ENCODE measurements around the gene KCNIP4. TPM values are rescaled to one million over a fixed set of nuclear protein-coding genes. Genes with fewer than 3 reads are reported as not detected.

Gene KCNIP4
- total RNA-seq, 1 donor from 2014 or later = not detected

DNA sequence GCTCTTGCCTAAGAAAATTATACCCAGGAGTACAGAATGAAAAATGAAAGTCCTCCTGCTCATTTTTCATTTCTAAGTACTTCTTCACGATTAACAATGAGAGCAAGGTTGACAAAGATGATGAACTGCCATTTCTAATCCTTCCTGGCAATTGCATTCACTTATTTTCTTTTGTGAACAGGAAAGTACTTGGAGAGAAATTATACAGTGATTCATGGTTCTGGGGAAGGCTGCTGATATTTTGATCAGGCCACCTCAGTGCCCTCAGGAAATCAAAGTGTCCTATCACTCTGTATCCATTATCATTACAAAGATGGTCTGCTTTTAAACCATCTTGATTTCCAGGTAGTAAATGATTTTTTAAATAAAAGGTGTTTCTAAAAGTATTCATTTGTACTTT lies 780.9 kb downstream of the KCNIP4 start:
- DNase-seq = no peak

- DNase-seq = no peak
Measured at GRCh38 chr4:21155367-21155766, 793.2 kb downstream of the KCNIP4 start.

DNA sequence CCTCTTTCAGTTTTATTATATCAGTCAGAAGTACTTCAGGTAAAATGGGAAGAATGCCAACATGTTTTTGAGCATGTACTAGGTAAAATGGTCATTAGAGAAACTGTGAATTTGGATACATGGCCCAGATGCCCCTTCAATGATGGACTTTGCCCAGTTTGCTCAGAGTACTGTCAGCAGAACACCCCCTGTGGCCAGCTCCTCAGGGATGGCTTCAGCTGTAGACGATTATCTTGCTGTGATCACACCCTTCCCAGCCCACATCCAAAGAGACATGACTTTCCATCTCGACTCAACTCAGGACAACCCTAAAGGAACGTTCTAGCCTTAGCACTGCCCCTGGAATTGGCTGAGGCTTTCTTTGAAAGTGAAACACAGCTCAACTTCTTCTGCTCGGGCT lies 809.2 kb downstream of the KCNIP4 start:
- DNase-seq = no peak

- DNase-seq = peak; percentile 60
Measured at GRCh38 chr4:21136051-21136630, 812.4 kb downstream of the KCNIP4 start.

- DNase-seq = peak; percentile 81
Measured at GRCh38 chr4:21134994-21135393, 813.6 kb downstream of the KCNIP4 start.

DNA sequence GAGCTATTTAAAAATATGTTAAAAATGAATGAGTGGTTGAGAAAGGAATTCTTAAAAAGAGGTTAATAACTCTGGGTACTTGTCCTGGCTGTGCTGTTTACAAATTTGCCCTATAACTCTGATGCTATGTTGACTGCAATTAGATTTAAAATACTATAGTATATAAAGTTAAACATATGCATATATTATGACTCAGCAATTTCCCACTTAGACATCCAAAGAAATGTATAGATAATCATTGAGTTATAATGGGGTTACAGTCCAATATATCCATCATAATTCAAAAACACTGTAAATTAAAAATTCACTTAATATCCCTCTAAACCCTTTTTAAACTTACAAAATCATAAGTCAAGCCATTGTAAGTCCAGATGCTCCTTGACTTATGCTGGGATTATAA lies 818.0 kb downstream of the KCNIP4 start:
- no peak for DNase-seq

DNA sequence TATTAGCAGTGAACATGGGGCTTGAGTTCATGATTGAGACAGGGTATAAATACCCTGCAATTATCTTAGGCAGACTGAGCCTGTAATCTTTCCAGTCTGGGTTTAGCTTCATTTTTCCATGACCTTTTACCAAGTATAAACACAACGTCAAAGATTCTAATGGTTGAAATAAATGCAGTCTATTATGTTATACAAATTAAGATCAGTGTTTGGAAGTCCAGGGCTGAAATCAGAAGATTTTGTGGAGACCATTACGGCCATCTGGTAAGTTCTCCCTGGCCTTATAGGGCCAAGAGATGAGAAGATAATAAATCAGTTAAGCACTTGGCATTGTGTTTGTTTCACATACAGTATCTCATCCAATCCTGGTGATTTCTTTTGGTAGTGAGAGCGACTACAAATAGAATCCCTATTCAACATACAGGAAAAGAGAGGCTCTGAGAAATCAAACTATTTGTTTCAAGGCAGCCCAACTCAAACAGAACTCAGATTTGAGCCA lies 822.5 kb downstream of the KCNIP4 start:
- DNase-seq = no peak

DNA sequence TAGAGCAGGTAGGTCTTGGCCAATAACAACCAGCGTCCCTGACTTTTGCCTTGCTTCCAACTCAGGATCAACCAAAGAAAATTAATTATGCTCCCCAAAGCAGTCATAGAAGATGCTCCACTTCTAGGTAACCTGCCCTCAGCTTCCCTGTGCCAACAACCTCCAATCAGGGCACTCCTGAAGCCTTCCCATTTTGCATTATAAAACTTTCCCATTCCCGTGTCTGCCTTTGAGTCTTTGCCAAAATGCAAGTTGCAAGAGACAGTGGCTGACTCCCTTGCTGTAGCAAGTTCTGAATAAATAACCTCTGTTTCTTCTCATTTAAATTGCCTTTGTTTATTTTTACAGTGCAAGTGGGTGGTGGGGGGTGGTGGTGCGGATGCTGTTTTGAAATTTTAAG lies 830.3 kb downstream of the KCNIP4 start:
- DNase-seq = no peak

DNA sequence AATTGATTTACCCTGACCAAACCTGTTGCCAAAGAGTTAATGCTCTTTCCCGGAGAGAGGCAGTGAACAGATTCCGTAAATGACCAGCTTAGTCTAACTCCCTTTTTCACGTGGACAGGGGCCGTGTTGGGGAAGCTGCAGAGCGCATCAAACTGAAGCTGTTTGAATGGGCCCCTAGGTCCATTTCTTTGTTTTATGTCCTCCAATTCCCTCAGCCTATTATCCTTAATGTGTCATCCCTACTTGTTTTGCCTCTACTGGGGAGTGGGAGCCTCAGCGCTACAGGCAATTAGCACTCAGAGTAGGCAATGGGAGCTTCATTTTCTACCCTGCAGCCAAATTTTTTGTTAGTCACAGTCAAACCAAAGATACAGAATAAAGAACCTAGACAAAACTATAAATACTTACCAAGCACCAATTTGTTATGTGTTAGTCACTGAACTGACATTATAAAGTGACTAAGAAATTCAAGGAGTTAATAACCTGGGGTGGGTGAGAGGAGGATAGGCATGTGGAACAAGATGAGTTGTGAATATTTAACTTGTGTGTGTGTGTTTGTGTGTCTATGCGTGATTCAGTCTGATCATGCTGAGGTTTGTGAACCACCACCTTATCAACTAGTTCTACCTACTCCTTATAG lies 830.9 kb downstream of the KCNIP4 start:
- DNase-seq = no peak

DNA sequence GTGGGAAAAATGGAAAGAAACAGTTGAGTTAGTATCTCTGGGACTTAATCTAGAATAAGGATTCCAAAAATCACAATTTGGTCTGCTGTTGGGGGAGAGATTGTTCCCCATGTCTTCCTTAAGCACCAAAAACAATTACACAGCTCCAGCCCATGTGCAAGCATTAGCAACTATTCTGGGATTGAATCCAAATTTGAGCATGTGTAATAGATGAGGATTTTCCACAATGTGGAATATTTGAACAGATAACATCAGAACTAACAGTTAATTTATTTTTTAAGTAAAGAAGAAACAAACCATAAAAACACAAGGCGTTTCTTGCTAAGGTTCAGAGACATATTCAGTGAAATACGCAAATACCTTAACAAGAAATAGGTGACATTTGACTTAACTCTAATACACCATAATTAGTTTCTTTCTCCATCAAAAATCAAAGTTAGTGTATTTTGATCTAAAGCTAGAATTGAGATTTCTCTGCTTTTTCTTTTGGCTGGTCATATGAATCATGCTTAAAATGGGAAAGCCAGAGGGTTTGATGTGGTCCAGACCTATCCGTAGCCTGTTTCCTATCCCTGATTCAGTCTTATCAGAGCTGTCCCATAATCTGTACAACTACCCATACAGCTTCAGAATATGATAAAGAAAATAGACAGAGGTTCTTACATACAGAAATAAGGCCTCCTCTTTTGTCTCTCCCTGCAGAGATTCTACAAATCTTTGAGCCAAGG lies 834.9 kb downstream of the KCNIP4 start:
- DNase-seq = peak; percentile 84

- DNase-seq = no peak
Measured at GRCh38 chr4:21102667-21103066, 845.9 kb downstream of the KCNIP4 start.

DNA sequence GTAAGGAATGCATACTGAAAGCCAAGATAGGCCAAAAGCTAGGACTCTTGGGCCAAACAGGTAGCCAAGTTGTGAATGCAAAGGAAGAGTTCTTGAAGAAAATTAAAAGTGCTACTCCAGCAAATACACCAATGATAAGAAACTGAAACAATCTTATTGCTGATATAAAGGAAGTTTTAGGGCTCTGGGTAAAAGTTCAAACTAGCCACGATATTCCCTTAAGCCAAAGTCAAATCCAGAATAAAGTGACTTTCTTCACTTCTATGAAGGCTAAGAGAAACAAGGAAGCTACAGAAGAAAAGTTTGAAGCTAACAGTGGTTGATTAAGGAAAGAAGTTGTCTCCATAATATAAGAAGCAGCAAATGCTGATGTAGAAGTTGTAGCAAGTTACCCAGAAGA lies 850.7 kb downstream of the KCNIP4 start:
- DNase-seq = no peak

- peak; percentile 74 for DNase-seq
Measured at GRCh38 chr4:21097026-21097425, 851.5 kb downstream of the KCNIP4 start.

DNA sequence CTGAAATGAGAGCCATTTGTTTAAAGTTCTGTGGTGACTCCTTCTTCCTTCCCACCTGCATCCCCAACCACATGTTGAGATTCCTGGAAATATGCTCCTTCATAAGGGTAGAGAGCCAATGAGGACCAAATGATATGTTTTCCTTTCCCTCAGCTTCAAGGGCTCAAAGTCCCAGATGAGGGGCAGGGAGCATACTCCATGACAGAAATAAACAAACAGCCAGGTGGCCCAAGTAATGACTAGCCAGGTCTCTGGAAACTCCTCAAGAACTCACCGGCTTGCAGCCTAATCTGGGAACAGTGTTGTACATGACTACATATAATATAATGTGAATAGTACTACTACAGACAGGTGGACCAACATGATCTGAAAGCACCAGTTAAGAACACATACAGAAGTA lies 856.0 kb downstream of the KCNIP4 start:
- no peak for DNase-seq

- no peak for DNase-seq
Measured at GRCh38 chr4:21090094-21090666, 858.4 kb downstream of the KCNIP4 start.

- DNase-seq = peak; percentile 52
Measured at GRCh38 chr4:21083413-21083812, 865.2 kb downstream of the KCNIP4 start.

DNA sequence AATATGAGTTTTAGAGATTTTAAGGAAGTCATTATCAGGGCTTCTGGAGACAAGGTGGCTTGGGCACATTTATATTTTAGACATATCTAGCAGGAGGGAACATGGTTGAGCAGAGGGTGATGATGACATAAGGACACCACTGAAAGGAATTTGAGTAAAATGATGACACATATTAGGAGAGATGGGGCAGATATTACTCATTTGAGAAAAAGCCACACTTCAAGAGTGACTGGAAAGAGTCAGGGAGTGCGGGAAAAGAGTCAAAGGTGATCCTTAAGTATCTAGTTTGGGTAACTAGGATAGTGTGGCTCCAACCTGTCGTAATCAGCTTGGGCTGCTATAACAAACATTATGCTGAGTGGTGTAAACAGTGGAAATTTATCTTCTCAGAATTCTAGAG lies 870.6 kb downstream of the KCNIP4 start:
- no peak for DNase-seq

DNA sequence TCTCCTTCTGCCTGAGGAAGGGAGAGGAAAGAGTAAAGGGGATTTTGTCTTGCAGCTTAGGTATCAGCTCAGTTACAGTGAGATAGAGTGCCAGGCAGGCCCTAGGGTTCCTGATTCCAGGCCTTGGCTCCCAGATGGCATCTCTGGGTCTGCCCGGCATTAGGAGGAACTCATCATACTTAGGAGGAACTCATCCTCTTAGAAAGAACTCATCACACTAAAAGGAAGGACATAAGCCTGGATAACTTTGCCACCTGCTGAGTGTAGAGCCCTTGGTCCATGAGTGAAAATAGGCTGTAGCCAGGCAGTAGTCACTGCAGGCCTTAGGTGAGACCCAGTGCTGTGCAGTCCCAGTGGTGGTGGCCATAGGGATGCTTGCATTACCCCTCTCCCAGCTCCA lies 881.2 kb downstream of the KCNIP4 start:
- DNase-seq = no peak

DNA sequence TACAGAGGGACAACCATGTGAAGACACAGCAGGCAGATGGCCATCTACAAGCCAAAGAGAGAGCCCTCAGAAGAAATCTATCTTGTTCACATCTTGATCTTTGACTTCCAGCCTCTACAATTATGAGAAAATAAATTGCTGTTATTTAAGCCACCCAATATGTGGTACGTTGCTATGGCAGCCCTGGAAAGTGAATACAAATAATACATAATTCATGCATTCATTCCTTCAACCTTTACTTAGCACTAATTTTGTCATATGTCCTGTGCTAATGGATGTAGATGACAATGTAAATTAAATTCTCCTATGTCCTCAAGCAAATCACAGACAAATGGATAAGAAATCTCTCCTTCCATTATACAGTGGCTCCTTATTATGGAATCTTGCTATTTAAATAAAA lies 886.7 kb downstream of the KCNIP4 start:
- DNase-seq = no peak

DNA sequence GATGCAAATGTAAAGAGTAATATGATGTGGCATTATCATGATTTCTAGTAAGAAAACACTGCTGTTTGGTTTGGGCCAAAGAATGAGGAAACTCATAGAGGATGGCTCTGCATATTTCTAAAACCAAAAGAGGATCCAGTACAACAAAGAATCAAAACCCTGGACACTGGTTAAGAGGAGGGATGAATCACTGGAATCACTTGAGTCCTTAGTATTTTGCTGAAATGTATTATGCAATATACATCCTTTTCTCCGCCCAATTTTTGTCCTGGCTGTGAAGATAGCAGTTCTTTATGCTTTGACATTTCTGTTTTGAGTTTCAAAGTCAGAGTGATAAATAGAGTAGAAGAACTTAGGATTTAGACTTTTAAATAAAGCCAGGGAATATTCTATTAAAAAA lies 902.4 kb downstream of the KCNIP4 start:
- no peak for DNase-seq

DNA sequence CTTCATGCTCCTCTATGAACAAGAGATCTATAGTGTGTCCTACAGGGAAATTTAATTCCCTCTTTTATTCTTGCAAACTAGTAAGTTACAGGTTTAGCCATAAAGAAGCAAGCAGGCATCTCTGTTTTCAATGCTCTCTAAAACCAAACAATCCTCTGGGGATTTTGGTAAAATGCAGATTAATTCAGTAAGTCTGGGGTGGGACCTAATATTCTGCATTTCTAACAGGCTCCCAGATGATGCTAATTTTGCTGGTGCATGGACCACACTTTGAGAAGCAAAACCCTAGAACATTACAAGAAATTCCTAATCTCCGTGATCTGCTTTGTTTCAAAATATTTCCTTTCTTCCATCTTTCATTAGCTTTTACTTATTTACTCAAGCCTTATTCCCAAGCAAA lies 903.5 kb downstream of the KCNIP4 start:
- DNase-seq = no peak

DNA sequence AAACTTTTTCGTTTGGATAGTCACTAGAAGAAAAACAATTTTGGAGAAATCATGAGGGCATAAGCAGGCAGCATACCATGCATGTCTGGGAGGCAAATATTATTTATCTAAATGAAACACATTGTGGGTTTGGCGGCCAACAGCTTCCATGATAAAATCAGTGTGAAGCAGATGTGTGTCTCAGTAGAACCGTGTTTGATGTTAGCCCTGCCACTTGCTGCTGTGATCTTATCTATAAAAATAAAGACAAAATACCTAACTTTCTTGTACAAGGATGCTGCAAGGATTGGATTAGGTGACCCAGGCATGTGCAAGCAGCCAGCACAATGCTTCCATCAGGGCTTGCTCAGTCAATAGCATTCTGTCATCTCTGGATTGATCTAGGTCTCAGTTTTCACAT lies 906.9 kb downstream of the KCNIP4 start:
- DNase-seq = no peak

DNA sequence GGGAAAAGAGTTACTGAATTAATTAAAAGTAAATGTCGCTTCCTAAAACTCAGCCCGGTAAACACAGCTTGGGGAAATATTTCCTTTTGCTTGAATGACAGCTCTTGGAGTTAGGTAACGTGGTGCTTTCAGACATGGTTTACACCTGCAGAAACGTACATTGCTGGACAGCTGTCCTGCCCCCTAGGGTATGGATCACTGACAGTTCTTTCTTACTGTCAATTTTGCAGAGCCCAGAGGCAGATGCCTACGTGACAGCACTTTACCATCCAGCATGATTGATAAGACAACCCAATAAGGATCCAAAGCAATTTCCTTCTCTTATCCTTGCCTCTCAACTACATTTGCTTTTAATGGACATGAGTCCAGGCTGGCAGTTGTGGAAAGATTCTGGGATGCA lies 913.8 kb downstream of the KCNIP4 start:
- DNase-seq = no peak

Measured in dermis blood vessel endothelial cell (primary cell).